Heart right ventricle (tissue), 16 donors: ENCODE results near the gene HCN3. TPM values are rescaled to one million over a fixed set of nuclear protein-coding genes. Genes with fewer than 3 reads are reported as not detected.

ENCODE experiments used
- ATAC-seq, 8 donors: fragments of 200-7000 bp; cut with Tn5 transposase; one replicate each; pipeline ENCODE4 v1.9.1; 2020; ENCODE audit warnings: mild to moderate bottlenecking in 8 of 8, moderate library complexity in 8 of 8, moderate number of reproducible peaks in 1 of 8
- DNase-seq, 2 donors: peaks; one replicate each; pipeline ENCODE4 v3.0.0-alpha.2; 2020
- H3K27ac ChIP-seq, 10 donors: fragments of 200-600 bp; sonication (generic) in 2 of 10; one replicate each; pipeline versions ENCODE4 v1.5.0 to v1.8.0; 2020 to 2022; ENCODE audit warnings: mild to moderate bottlenecking in 3 of 10
- H3K27me3 ChIP-seq, 7 donors: fragments of 200-600 bp; one replicate each; pipeline ENCODE4 v1.8.0; 2021 to 2022; ENCODE audit warnings: mild to moderate bottlenecking in 2 of 7
- H3K36me3 ChIP-seq, 9 donors: fragments of 200-600 bp; sonication (generic) in 1 of 9; one replicate each; pipeline versions ENCODE4 v1.5.0 to v1.8.0; 2020 to 2022; ENCODE audit warnings: mild to moderate bottlenecking in 2 of 9
- H3K4me1 ChIP-seq, 9 donors: fragments of 200-600 bp; sonication (generic) in 1 of 9; one replicate each; pipeline versions ENCODE4 v1.5.0 to v1.8.0; 2020 to 2022; ENCODE audit warnings: mild to moderate bottlenecking in 4 of 9
- H3K4me3 ChIP-seq, 10 donors: fragments of 200-600 bp; sonication (generic) in 2 of 10; one replicate each; pipeline versions ENCODE4 v1.5.0 to v1.8.0; 2020 to 2022; ENCODE audit warnings: mild to moderate bottlenecking in 7 of 10, moderate library complexity in 2 of 10
- H3K9me3 ChIP-seq, 11 donors: fragments of 200-600 bp in 10 of 11; sonication (generic) in 2 of 11; one replicate each; pipeline versions ENCODE4 v1.5.0 to v1.8.0; 2013 to 2022; ENCODE audit warnings: mild to moderate bottlenecking in 2 of 11, control low read depth in 1 of 11, moderate library complexity in 1 of 11
- CTCF ChIP-seq, 9 donors: fragments of 200-600 bp; sonication (generic) in 2 of 9; IDR thresholded peaks; one replicate each; pipeline versions ENCODE4 v1.5.0 to v1.8.0; 2021 to 2022; ENCODE audit warnings: antibody characterized with exemption in 9 of 9, mild to moderate bottlenecking in 5 of 9, moderate library complexity in 1 of 9
- WGBS, 2 donors: extraction: QIAGEN DNeasy Blood & Tissue Kit; methylation state at CpG; one replicate each; pipeline ENCODE4 v1.1.7; 2013; ENCODE audit warnings: inconsistent platforms in 1 of 2; 5-methylcytosine and 5-hydroxymethylcytosine counted together
- intact Hi-C, 10 donors: fragments of 100-400 bp; cut with DNase I; formaldehyde crosslinking; loops; one replicate each; pipeline versions ENCODE4 v1.11.1 to v1.14.2; 2022
- polyA plus RNA-seq, 2 donors: library from polyadenylated mRNA; stranded (reverse); fragments of 200-250 nt; gene quantifications; one replicate each; pipeline ENCODE4 v1.2.3, GENCODE V29; 2013
- total RNA-seq, 10 donors: library from RNA; stranded (reverse); fragmentation: NEBNext Ultra II Directional in 3 of 10; extraction: Animal tissue kit (Norgen Biotek cat#: 25700) in 3 of 10; gene quantifications; one replicate each; pipeline versions ENCODE4 v1.2.1 to v1.2.4, GENCODE V29; 2021 to 2023
- donor health status: Arrhythmogenic right ventricular cardiomyopathy.
- donor health status: ischemic (EF 13 %, LVEDD 7.1; RV severe dilation, severe dysfunction).
- donor health status: healthy with polysubstance abuse.
- donor health status: DM: no; HTN: yes; CAD: no.
- donor health status: DM: no; HTN: no; CAD: no.
- donor health status: ischemic (EF 25% LVEDD 6.9; RV normal size, moderate dysfunction).
- donor health status: ischemic (EF 25% LVEDD 5.7; RV mildly dilated, moderate dysfunction).
- donor health status: healthy.
- donor health status: DM: yes; HTN: yes; CAD: no.
- donor health status: Ischemic cardiomyopathy.
- donor health status: ischemic (EF 35%, LVEDD 5.7; RV mildly dilated, moderate dysfunction).
- donor health status: nonischemic (EF 11% LVEDD 7.7; RV severe dilation, severe dysfunction).
- donor health status: DM: yes; HTN: yes; CAD: no.
- donor health status: PGD.
- donor health status: ischemic (EF 29% LVEDD 5.4; RV normal size, mild dysfunction).
- donor health status: nonischemic (EF 23%, LVEDD 6.1; RV moderate dilation, normal function).

HCN3 gene
- total and polyA plus RNA-seq, 12 donors: 0.68 to 3.2 (median 1.0) TPM

- ATAC-seq: peak; percentile 3 to 56 (median 30)
- intact Hi-C loops: loop anchor here in 5 of 10 donors (1.0 to 5.0 kb wide), 4 partner anchors 32 to 37 kb away; partner anchors contain the start of genes CLK2 (in 3 of the 5) and HCN3 (in 2 of the 5)
- TF ChIP-seq CTCF (IDR thresholded peaks at IDR 0.05): no peak
- H3K27me3 ChIP-seq: no peaks in the 10 kb centered on the region
- DNase-seq: peak; percentile 29 to 52
- H3K27ac ChIP-seq: peak overlapping the region; percentile 74 to 97 (median 92)
- peaks cover 0 to 40% (median 36%) of the 10 kb centered on the region in 9 donors for H3K4me1 ChIP-seq
- H3K9me3 ChIP-seq: no peaks in the 10 kb centered on the region
- peak overlapping the region; percentile 53 to 99 (median 81) for H3K4me3 ChIP-seq
- peaks cover 0 to 46% (median 0%) of the 10 kb centered on the region in 9 donors for H3K36me3 ChIP-seq
- WGBS, 2 donors: 10 to 16% methylated on average over 11 of the region's 11 CpGs
Measured at GRCh38 chr1:155309423-155310021, 32.3 kb downstream of the HCN3 start.

DNA sequence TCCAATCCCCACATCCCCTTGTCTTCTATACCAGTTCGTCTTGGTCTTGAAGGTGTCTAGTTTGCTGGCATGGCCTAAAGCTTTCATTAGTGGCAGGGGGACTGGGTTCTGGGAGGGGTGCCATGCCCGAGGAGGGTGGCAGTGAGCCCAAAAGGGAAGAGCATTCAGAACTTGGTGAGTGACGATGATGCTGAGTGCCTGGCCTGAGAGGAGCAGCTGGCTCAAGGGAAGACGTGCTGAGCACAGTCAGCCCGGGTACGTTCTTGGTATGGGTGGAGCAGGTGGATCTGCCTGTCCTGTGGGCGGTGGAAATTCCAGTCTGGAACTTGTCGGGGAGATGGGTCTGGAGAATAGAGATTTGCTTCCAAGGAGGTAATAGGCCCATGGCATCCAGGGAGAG lies 36.0 kb downstream of the HCN3 start:
- peaks cover 0 to 30% (median 27%) of the 10 kb centered on the region in 9 donors for H3K4me1 ChIP-seq
- no peak overlapping the region for H3K27ac ChIP-seq
- no peak overlapping the region for H3K4me3 ChIP-seq
- WGBS, 2 donors: 59 to 65% methylated on average over 8 of the region's 8 CpGs
- TF ChIP-seq CTCF (IDR thresholded peaks at IDR 0.05): no peak
- peaks cover 0 to 83% (median 6%) of the 10 kb centered on the region in 9 donors for H3K36me3 ChIP-seq
- ATAC-seq (no peak), DNase-seq (no peak)
- H3K9me3 ChIP-seq: no peaks in the 10 kb centered on the region
- no peaks in the 10 kb centered on the region for H3K27me3 ChIP-seq
- intact Hi-C loops: no loop called here

- no peak for DNase-seq
- Histone ChIP-seq H3K36me3 (peaks cover 0 to 78% (median 6%) of the 10 kb centered on the region in 9 donors), H3K27ac (no peak overlapping the region), H3K4me3 (no peak overlapping the region), H3K9me3 (no peaks in the 10 kb centered on the region), H3K4me1 (peaks cover 4 to 29% (median 20%) of the 10 kb centered on the region in 9 donors), H3K27me3 (no peaks in the 10 kb centered on the region)
- 94% methylated on average over 3 of the region's 3 CpGs for WGBS, 2 donors
- no peak for TF ChIP-seq CTCF (IDR thresholded peaks at IDR 0.05)
- ATAC-seq: no peak
- intact Hi-C loops: no loop called here
Measured at GRCh38 chr1:155316922-155317321, 39.7 kb downstream of the HCN3 start.

GRCh38 chr1:155318082-155318481 lies 40.8 kb downstream of the HCN3 start:
- H3K4me1 ChIP-seq: peaks cover 7 to 37% (median 31%) of the 10 kb centered on the region in 9 donors
- H3K27ac ChIP-seq: no peak overlapping the region
- no peaks in the 10 kb centered on the region for H3K9me3 ChIP-seq
- WGBS, 2 donors: 95 to 96% methylated on average over 9 of the region's 9 CpGs
- H3K27me3 ChIP-seq: no peaks in the 10 kb centered on the region
- no peak for DNase-seq
- no peak for TF ChIP-seq CTCF (IDR thresholded peaks at IDR 0.05)
- ATAC-seq: no peak
- H3K4me3 ChIP-seq: no peak overlapping the region
- intact Hi-C loops: no loop called here
- peaks cover 0 to 66% (median 6%) of the 10 kb centered on the region in 9 donors for H3K36me3 ChIP-seq
